Fibroblast of lung (primary cell): ENCODE measurements around the gene MORN3. TPM values are rescaled to one million over a fixed set of nuclear protein-coding genes. Genes with fewer than 3 reads are reported as not detected.
"Not testable (repeated sequence)": the region's sequence is repeated elsewhere in the genome, so short reads cannot be mapped to it uniquely, and the experiment has no call there.

Experiments used
- DNase-seq, 2 donors: peaks; one replicate each; pipeline versions ENCODE4 v3.0.0 to v3.0.0-alpha.2; 2010; ENCODE audit warnings: low read depth in 2 of 2
- H2AFZ ChIP-seq: 2 replicates; pipeline ENCODE4 v1.5.1; 2012; ENCODE audit warnings: low read length, control low read depth, inconsistent platforms
- H3K27ac ChIP-seq: 2 replicates; pipeline ENCODE4 v1.5.1; 2011; ENCODE audit warnings: low read length, control low read depth; ENCODE audit not compliant: insufficient read depth
- H3K27me3 ChIP-seq: 2 replicates; pipeline ENCODE4 v1.5.1; 2011; ENCODE audit warnings: mild to moderate bottlenecking, low read length; ENCODE audit not compliant: control insufficient read depth, insufficient read depth
- H3K36me3 ChIP-seq: 2 replicates; pipeline ENCODE4 v1.5.1; 2011; ENCODE audit warnings: low read length; ENCODE audit not compliant: control insufficient read depth, insufficient read depth
- H3K4me1 ChIP-seq: 2 replicates; pipeline ENCODE4 v1.5.1; 2011; ENCODE audit warnings: low read length; ENCODE audit not compliant: control insufficient read depth, insufficient read depth; ENCODE audit errors: extremely low read depth
- H3K4me2 ChIP-seq: 2 replicates; pipeline ENCODE4 v1.5.1; 2011; ENCODE audit warnings: low read length, control low read depth; ENCODE audit not compliant: insufficient read depth; ENCODE audit errors: extremely low read depth
- H3K4me3 ChIP-seq, 4 experiments: fragments of 200-600 bp in 1 of 4; sonication (generic) in 1 of 4; replicated peaks in 1 of 4; 2 replicates each; pipeline ENCODE4 v1.5.1; 2011 to 2016; ENCODE audit warnings: low read length in 4 of 4, low read depth in 3 of 4, mild to moderate bottlenecking in 3 of 4, control low read depth in 2 of 4, inconsistent platforms in 1 of 4, mixed read lengths in 1 of 4; ENCODE audit not compliant: insufficient read depth in 1 of 4; ENCODE audit errors: control extremely low read depth in 1 of 4
- H3K79me2 ChIP-seq: 2 replicates; pipeline ENCODE4 v1.5.1; 2012; ENCODE audit warnings: mild to moderate bottlenecking, low read length, inconsistent platforms; ENCODE audit not compliant: control insufficient read depth, insufficient read depth
- H3K9ac ChIP-seq: 2 replicates; pipeline ENCODE4 v1.5.1; 2011; ENCODE audit warnings: mild to moderate bottlenecking, low read length, control low read depth; ENCODE audit not compliant: insufficient read depth
- H3K9me3 ChIP-seq: 2 replicates; pipeline ENCODE4 v1.5.1; 2012; ENCODE audit warnings: low read depth, low read length; ENCODE audit not compliant: control insufficient read depth, insufficient read depth
- H4K20me1 ChIP-seq: 2 replicates; pipeline ENCODE4 v1.5.1; 2011; ENCODE audit warnings: low read length; ENCODE audit not compliant: control insufficient read depth, insufficient read depth; ENCODE audit errors: extremely low read depth
- CTCF ChIP-seq, 2 donors: IDR thresholded peaks in 1 of 2; conservative IDR thresholded peaks in 1 of 2; 1 replicate in 1 of 2; 2 replicates in 1 of 2; pipeline ENCODE4 v1.5.1; 2011 to 2012; ENCODE audit warnings: low read length in 2 of 2, control low read depth in 1 of 2, inconsistent platforms in 1 of 2, low read depth in 1 of 2, mild to moderate bottlenecking in 1 of 2
- EZH2 ChIP-seq: IDR thresholded peaks from 2 replicates; pipeline ENCODE4 v1.5.1; 2012; ENCODE audit warnings: low read length, control low read depth, mild to moderate bottlenecking; ENCODE audit errors: missing control alignments
- polyA plus RNA-seq, 2 donors: library from polyadenylated mRNA; depleted of rRNA in 1 of 2; stranded (reverse) in 1 of 2; unstranded in 1 of 2; fragments of >200 nt; gene quantifications; 2 replicates each; pipeline ENCODE4 v1.2.1, GENCODE V29; 2011 to 2012; ENCODE audit warnings: missing spikeins in 1 of 2
- total RNA-seq: library from RNA; depleted of rRNA; stranded (reverse); fragments of >200 nt; gene quantifications from 2 replicates; pipeline ENCODE4 v1.2.1, GENCODE V29; 2014

The MORN3 gene
- total and polyA plus RNA-seq, 2 donors (not counting 1 experiment from before 2014, with no cell fraction given): 0.61 to 0.83 TPM

- Histone ChIP-seq H4K20me1 (no peaks in the 10 kb centered on the region), H3K4me3 (no peak overlapping the region), H3K9me3 (no peaks in the 10 kb centered on the region), H3K9ac (no peak overlapping the region), H3K79me2 (peaks cover 3% of the 10 kb centered on the region), H2AFZ (no peak overlapping the region), H3K4me1 (no peaks in the 10 kb centered on the region), H3K27me3 (no peaks in the 10 kb centered on the region), H3K4me2 (no peak overlapping the region), H3K36me3 (peaks cover 3% of the 10 kb centered on the region), H3K27ac (no peak overlapping the region)
- no peak for DNase-seq
- TF ChIP-seq CTCF (conservative IDR thresholded peaks at IDR 0.05 in 1 of 2, IDR thresholded peaks at IDR 0.05 in 1 of 2; ENCODE audit: low read depth in 1 of 2, low read length in 2 of 2) (no peak), EZH2 (no peak)
Observed at GRCh38 chr12:121638298-121639202, 30.9 kb downstream of the MORN3 start.

- peaks cover 5% of the 10 kb centered on the region for H3K79me2 ChIP-seq
- TF ChIP-seq CTCF (conservative IDR thresholded peaks at IDR 0.05 in 1 of 2, IDR thresholded peaks at IDR 0.05 in 1 of 2; ENCODE audit: low read depth in 1 of 2, low read length in 2 of 2) (no peak), EZH2 (no peak)
- no peaks in the 10 kb centered on the region for H3K4me1 ChIP-seq
Observed at GRCh38 chr12:121637231-121637914, 32.1 kb downstream of the MORN3 start.

GRCh38 chr12:121634836-121635235 is 34.6 kb downstream of the MORN3 start:
- H3K9ac ChIP-seq: no peak overlapping the region
- H3K4me2 ChIP-seq: no peak overlapping the region
- H3K9me3 ChIP-seq: no peaks in the 10 kb centered on the region
- no peaks in the 10 kb centered on the region for H4K20me1 ChIP-seq
- TF ChIP-seq EZH2 (no peak), CTCF (conservative IDR thresholded peaks at IDR 0.05 in 1 of 2, IDR thresholded peaks at IDR 0.05 in 1 of 2; ENCODE audit: low read depth in 1 of 2, low read length in 2 of 2) (no peak)
- no peaks in the 10 kb centered on the region for H3K36me3 ChIP-seq
- H3K79me2 ChIP-seq: peaks cover 18% of the 10 kb centered on the region
- peaks cover 4% of the 10 kb centered on the region for H3K4me1 ChIP-seq
- DNase-seq: no peak
- no peaks in the 10 kb centered on the region for H3K27me3 ChIP-seq
- no peak overlapping the region for H2AFZ ChIP-seq
- H3K27ac ChIP-seq: no peak overlapping the region
- no peak overlapping the region for H3K4me3 ChIP-seq

More at GRCh38 chr12:121637231-121637914, 32.1 kb downstream of the MORN3 start:
- Histone ChIP-seq H3K9me3 (no peaks in the 10 kb centered on the region), H3K36me3 (peaks cover 3% of the 10 kb centered on the region), H3K27me3 (no peaks in the 10 kb centered on the region), H3K4me2 (no peak overlapping the region), H2AFZ (no peak overlapping the region), H4K20me1 (no peaks in the 10 kb centered on the region), H3K9ac (no peak overlapping the region), H3K4me3 (no peak overlapping the region), H3K27ac (no peak overlapping the region)
- DNase-seq: no peak

GRCh38 chr12:121633833-121634196 is 35.6 kb downstream of the MORN3 start:
- H3K79me2 ChIP-seq: peaks cover 25% of the 10 kb centered on the region
- H3K4me3 ChIP-seq, H3K27ac ChIP-seq: not testable (repeated sequence)

More at GRCh38 chr12:121633833-121634196, 35.6 kb downstream of the MORN3 start:
- not testable (repeated sequence) for H3K4me1 ChIP-seq, H2AFZ ChIP-seq, H3K27me3 ChIP-seq, DNase-seq, H3K36me3 ChIP-seq, H3K9me3 ChIP-seq, H3K9ac ChIP-seq, H4K20me1 ChIP-seq, H3K4me2 ChIP-seq
